Measurements from ENCODE around the gene NDUFC2. TPM values are rescaled to one million over a fixed set of nuclear protein-coding genes. Genes with fewer than 3 reads are reported as not detected.

Gene NDUFC2
- total RNA-seq, 1 donor from 2014 or later, result 236 TPM

DNA sequence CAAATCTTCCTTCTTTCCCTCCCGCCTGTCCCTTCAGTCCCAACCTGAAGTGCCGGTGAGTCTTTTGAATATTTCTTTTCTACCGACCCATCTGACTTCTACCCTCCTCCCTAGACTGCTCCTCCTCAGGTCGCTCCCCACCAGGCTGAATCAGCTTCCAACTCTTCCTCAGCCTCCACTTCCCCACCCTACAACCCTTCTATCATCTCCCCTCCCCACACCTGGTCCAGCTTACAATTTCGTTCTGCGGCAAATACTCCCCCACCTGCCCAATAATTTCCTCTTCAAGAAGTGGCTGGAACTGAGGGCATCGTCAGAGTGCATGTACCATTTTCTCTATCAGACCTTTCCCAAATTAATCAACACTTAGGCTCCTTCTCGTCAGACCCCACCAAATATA, 2.5 kb upstream of the NDUFC2 start:
- DNase-seq (ENCODE audit: low read depth, low spot score), result no peak
- no peaks in the 10 kb centered on the region for H3K9me3 Mint-ChIP-seq
- no peak for TF ChIP-seq CTCF (conservative IDR thresholded peaks at IDR 0.05)
- peaks cover 30% of the 10 kb centered on the region for H3K4me1 Mint-ChIP-seq
- H3K36me3 Mint-ChIP-seq (ENCODE audit: low read depth), result no peaks in the 10 kb centered on the region
- peak overlapping the region; percentile 95 for H3K4me3 Mint-ChIP-seq
- peak overlapping the region; percentile 17 for H3K27ac Mint-ChIP-seq (ENCODE audit: unreplicated experiment)
- H3K27me3 Mint-ChIP-seq (ENCODE audit: low read depth), result peaks cover 2% of the 10 kb centered on the region

- Mint-ChIP-seq H3K27ac (ENCODE audit: unreplicated experiment) (no peak overlapping the region), H3K9me3 (no peaks in the 10 kb centered on the region), H3K4me3 (peak overlapping the region; percentile 95), H3K4me1 (peaks cover 29% of the 10 kb centered on the region), H3K36me3 (ENCODE audit: low read depth) (peaks cover 3% of the 10 kb centered on the region), H3K27me3 (ENCODE audit: low read depth) (peaks cover 2% of the 10 kb centered on the region)
- no peak for DNase-seq (ENCODE audit: low read depth, low spot score)
- no peak for TF ChIP-seq CTCF (conservative IDR thresholded peaks at IDR 0.05)
These were observed 1.9 kb upstream of the NDUFC2 start for GRCh38 chr11:78081583-78081982.

DNA sequence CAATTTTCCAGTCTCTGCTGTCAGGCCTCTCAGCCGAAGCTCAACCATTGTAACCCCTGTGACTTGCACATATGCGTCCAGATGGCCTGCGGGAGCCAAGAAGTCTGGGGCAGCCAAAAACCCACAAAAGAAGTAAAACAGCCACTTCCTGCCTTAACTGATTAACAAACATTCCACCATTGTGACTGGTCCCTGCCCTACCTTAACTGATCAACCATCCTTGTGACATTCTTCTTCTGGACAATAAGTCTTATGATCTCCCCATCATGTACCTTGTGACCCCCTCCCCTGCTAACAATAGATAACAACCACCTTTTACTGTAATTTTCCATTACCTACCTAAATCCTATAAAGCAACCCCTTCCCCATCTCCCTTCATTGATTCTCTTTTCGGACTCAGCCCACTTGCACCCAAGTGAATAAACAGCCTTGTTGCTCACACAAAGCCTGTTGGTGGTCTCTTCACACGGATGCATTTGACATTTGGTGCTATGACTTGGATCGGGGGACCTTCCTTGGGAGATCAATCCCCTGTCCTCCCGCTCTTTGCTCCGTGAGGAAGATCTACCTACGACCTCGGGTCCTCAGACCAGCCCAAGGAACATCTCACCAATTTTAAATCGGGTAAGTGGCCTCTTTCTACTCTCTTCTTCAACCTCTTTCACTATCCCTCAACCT, 1.3 kb upstream of the NDUFC2 start:
- Mint-ChIP-seq H3K4me3 (peak overlapping the region; percentile 95), H3K27me3 (ENCODE audit: low read depth) (peaks cover 2% of the 10 kb centered on the region), H3K4me1 (peaks cover 31% of the 10 kb centered on the region), H3K9me3 (no peaks in the 10 kb centered on the region), H3K36me3 (ENCODE audit: low read depth) (peaks cover 4% of the 10 kb centered on the region), H3K27ac (ENCODE audit: unreplicated experiment) (no peak overlapping the region)
- TF ChIP-seq CTCF (conservative IDR thresholded peaks at IDR 0.05), result no peak
- no peak for DNase-seq (ENCODE audit: low read depth, low spot score)

GRCh38 chr11:78080084-78080817, 589 bp upstream of the NDUFC2 start:
- no peak for DNase-seq (ENCODE audit: low read depth, low spot score)
- Mint-ChIP-seq H3K27me3 (ENCODE audit: low read depth) (peaks cover 2% of the 10 kb centered on the region), H3K9me3 (no peaks in the 10 kb centered on the region)

More at GRCh38 chr11:78080084-78080817, 589 bp upstream of the NDUFC2 start:
- Mint-ChIP-seq H3K4me1 (peaks cover 35% of the 10 kb centered on the region), H3K4me3 (peak overlapping the region; percentile 95), H3K36me3 (ENCODE audit: low read depth) (peaks cover 4% of the 10 kb centered on the region), H3K27ac (ENCODE audit: unreplicated experiment) (peak overlapping the region; percentile 99)
- no peak for TF ChIP-seq CTCF (conservative IDR thresholded peaks at IDR 0.05)

Measured in neural crest cell (in vitro differentiated cells).